ENCODE measurements around the gene PIP4K2A.
"Not testable (repeated sequence)": the region's sequence is repeated elsewhere in the genome, so short reads cannot be mapped to it uniquely, and the experiment has no call there.

Gene PIP4K2A

GRCh38 chr10:22722626-22723169 is 8.3 kb upstream of the PIP4K2A start:
- H3K4ac ChIP-seq (ENCODE audit: low read length) = no peak overlapping the region
- H3K27ac ChIP-seq (replicated peaks; ENCODE audit: low read length) = no peak overlapping the region
- no peak overlapping the region for H3K23ac ChIP-seq (ENCODE audit: low read depth, low read length, poor library complexity)
- no peak overlapping the region for H3K4me3 ChIP-seq (ENCODE audit: low read length in 2 of 2)
- WGBS, 2 donors (ENCODE audit: extremely low coverage in 2 of 2, insufficient read length in 2 of 2, insufficient replicate concordance in 1 of 2) = no CpG with 5 or more reads among the region's 4 CpGs
- no peaks in the 10 kb centered on the region for H3K4me1 ChIP-seq (ENCODE audit: control insufficient read depth in 2 of 2, insufficient read depth in 1 of 2, low read depth in 1 of 2, low read length in 2 of 2)
- no peak overlapping the region for H3K4me2 ChIP-seq (ENCODE audit: insufficient read depth, low read length, poor library complexity, severe bottlenecking)
- no peak overlapping the region for H3K9ac ChIP-seq (ENCODE audit: low read depth, low read length, poor library complexity)
- H4K91ac ChIP-seq (ENCODE audit: low read depth, low read length, poor library complexity) = no peak overlapping the region
- H3K36me3 ChIP-seq (replicated peaks in 1 of 2; ENCODE audit: control insufficient read depth in 2 of 2, insufficient read depth in 2 of 2, low read length in 2 of 2) = no peaks in the 10 kb centered on the region
- no peak for DNase-seq (ENCODE audit: low spot score)
- H3K79me1 ChIP-seq (ENCODE audit: low read depth, low read length) = peaks cover 2% of the 10 kb centered on the region
- no peak overlapping the region for H2BK15ac ChIP-seq (ENCODE audit: low read length)
- no peak overlapping the region for H4K8ac ChIP-seq (ENCODE audit: low read depth, low read length)
- H2AFZ ChIP-seq (ENCODE audit: low read length) = no peak overlapping the region
- H2AK5ac ChIP-seq (ENCODE audit: low read depth, low read length) = no peak overlapping the region
- H2BK5ac ChIP-seq (ENCODE audit: low read length) = no peak overlapping the region
- no peak overlapping the region for H2BK120ac ChIP-seq (ENCODE audit: low read depth, low read length)
- H3K18ac ChIP-seq (ENCODE audit: low read length) = no peak overlapping the region
- no peaks in the 10 kb centered on the region for H3K9me3 ChIP-seq (replicated peaks in 1 of 2; ENCODE audit: control insufficient read depth in 2 of 2, insufficient read depth in 1 of 2, low read depth in 1 of 2, low read length in 2 of 2)
- peaks cover 0 to 6% (median 0%) of the 10 kb centered on the region in 3 experiments for H3K27me3 ChIP-seq (ENCODE audit: control insufficient read depth in 3 of 3, insufficient read depth in 3 of 3, low read depth in 1 of 3, low read length in 3 of 3)
- H2BK12ac ChIP-seq (ENCODE audit: low read length) = no peak overlapping the region
- H3K14ac ChIP-seq (ENCODE audit: low read length) = no peak overlapping the region

- Histone ChIP-seq H2BK120ac (ENCODE audit: low read depth, low read length) (no peak overlapping the region), H2BK15ac (ENCODE audit: low read length) (no peak overlapping the region), H3K27ac (replicated peaks; ENCODE audit: low read length) (no peak overlapping the region), H3K23ac (ENCODE audit: low read depth, low read length, poor library complexity) (no peak overlapping the region), H2AK5ac (ENCODE audit: low read depth, low read length) (no peak overlapping the region), H2BK12ac (ENCODE audit: low read length) (no peak overlapping the region), H2AFZ (ENCODE audit: low read length) (no peak overlapping the region), H3K4me2 (ENCODE audit: insufficient read depth, low read length, poor library complexity, severe bottlenecking) (no peak overlapping the region), H4K8ac (ENCODE audit: low read depth, low read length) (no peak overlapping the region), H3K79me1 (ENCODE audit: low read depth, low read length) (no peaks in the 10 kb centered on the region), H3K4ac (ENCODE audit: low read length) (no peak overlapping the region), H3K4me1 (ENCODE audit: control insufficient read depth in 2 of 2, insufficient read depth in 1 of 2, low read depth in 1 of 2, low read length in 2 of 2) (no peaks in the 10 kb centered on the region), H3K18ac (ENCODE audit: low read length) (no peak overlapping the region), H3K9ac (ENCODE audit: low read depth, low read length, poor library complexity) (no peak overlapping the region), H3K14ac (ENCODE audit: low read length) (no peak overlapping the region), H4K91ac (ENCODE audit: low read depth, low read length, poor library complexity) (no peak overlapping the region), H3K27me3 (ENCODE audit: control insufficient read depth in 3 of 3, insufficient read depth in 3 of 3, low read depth in 1 of 3, low read length in 3 of 3) (peaks cover 0 to 3% (median 0%) of the 10 kb centered on the region in 3 experiments), H3K9me3 (replicated peaks in 1 of 2; ENCODE audit: control insufficient read depth in 2 of 2, insufficient read depth in 1 of 2, low read depth in 1 of 2, low read length in 2 of 2) (no peaks in the 10 kb centered on the region), H3K4me3 (ENCODE audit: low read length in 2 of 2) (no peak overlapping the region), H2BK5ac (ENCODE audit: low read length) (no peak overlapping the region), H3K36me3 (replicated peaks in 1 of 2; ENCODE audit: control insufficient read depth in 2 of 2, insufficient read depth in 2 of 2, low read length in 2 of 2) (no peaks in the 10 kb centered on the region)
- WGBS, 2 donors (ENCODE audit: extremely low coverage in 2 of 2, insufficient read length in 2 of 2, insufficient replicate concordance in 1 of 2) = no CpG with 5 or more reads among the region's 3 CpGs
- DNase-seq (ENCODE audit: low spot score) = no peak
Observed at GRCh38 chr10:22720667-22721066, 6.3 kb upstream of the PIP4K2A start.

GRCh38 chr10:22719406-22720042 is 5.1 kb upstream of the PIP4K2A start:
- Histone ChIP-seq H3K9ac (ENCODE audit: low read depth, low read length, poor library complexity) (no peak overlapping the region), H3K23ac (ENCODE audit: low read depth, low read length, poor library complexity) (no peak overlapping the region), H2BK120ac (ENCODE audit: low read depth, low read length) (no peak overlapping the region), H4K91ac (ENCODE audit: low read depth, low read length, poor library complexity) (no peak overlapping the region), H3K18ac (ENCODE audit: low read length) (no peak overlapping the region), H3K4ac (ENCODE audit: low read length) (no peak overlapping the region), H3K4me1 (ENCODE audit: control insufficient read depth in 2 of 2, insufficient read depth in 1 of 2, low read depth in 1 of 2, low read length in 2 of 2) (no peaks in the 10 kb centered on the region), H2BK5ac (ENCODE audit: low read length) (no peak overlapping the region), H3K4me3 (ENCODE audit: low read length in 2 of 2) (no peak overlapping the region), H2AK5ac (ENCODE audit: low read depth, low read length) (no peak overlapping the region), H2BK15ac (ENCODE audit: low read length) (no peak overlapping the region), H3K79me1 (ENCODE audit: low read depth, low read length) (no peaks in the 10 kb centered on the region), H3K27ac (replicated peaks; ENCODE audit: low read length) (no peak overlapping the region), H3K4me2 (ENCODE audit: insufficient read depth, low read length, poor library complexity, severe bottlenecking) (no peak overlapping the region), H3K14ac (ENCODE audit: low read length) (no peak overlapping the region), H2BK12ac (ENCODE audit: low read length) (no peak overlapping the region), H3K36me3 (replicated peaks in 1 of 2; ENCODE audit: control insufficient read depth in 2 of 2, insufficient read depth in 2 of 2, low read length in 2 of 2) (no peaks in the 10 kb centered on the region), H3K9me3 (replicated peaks in 1 of 2; ENCODE audit: control insufficient read depth in 2 of 2, insufficient read depth in 1 of 2, low read depth in 1 of 2, low read length in 2 of 2) (no peaks in the 10 kb centered on the region), H4K8ac (ENCODE audit: low read depth, low read length) (no peak overlapping the region), H2AFZ (ENCODE audit: low read length) (no peak overlapping the region), H3K27me3 (ENCODE audit: control insufficient read depth in 3 of 3, insufficient read depth in 3 of 3, low read depth in 1 of 3, low read length in 3 of 3) (peaks cover 0 to 6% (median 6%) of the 10 kb centered on the region in 3 experiments)
- WGBS, 2 donors (ENCODE audit: extremely low coverage in 2 of 2, insufficient read length in 2 of 2, insufficient replicate concordance in 1 of 2) = no CpG with 5 or more reads among the region's 3 CpGs
- no peak for DNase-seq (ENCODE audit: low spot score)

GRCh38 chr10:22718659-22719058 is 4.3 kb upstream of the PIP4K2A start:
- not testable (repeated sequence) for H3K79me1 ChIP-seq (ENCODE audit: low read depth, low read length); H3K4ac ChIP-seq (ENCODE audit: low read length); H2BK120ac ChIP-seq (ENCODE audit: low read depth, low read length); H2AFZ ChIP-seq (ENCODE audit: low read length); DNase-seq (ENCODE audit: low spot score); H3K4me1 ChIP-seq (ENCODE audit: control insufficient read depth in 2 of 2, insufficient read depth in 1 of 2, low read depth in 1 of 2, low read length in 2 of 2); H2BK12ac ChIP-seq (ENCODE audit: low read length); H3K18ac ChIP-seq (ENCODE audit: low read length); H2BK15ac ChIP-seq (ENCODE audit: low read length); H3K9ac ChIP-seq (ENCODE audit: low read depth, low read length, poor library complexity); H3K27ac ChIP-seq (replicated peaks; ENCODE audit: low read length); H3K14ac ChIP-seq (ENCODE audit: low read length); H3K36me3 ChIP-seq (replicated peaks in 1 of 2; ENCODE audit: control insufficient read depth in 2 of 2, insufficient read depth in 2 of 2, low read length in 2 of 2); H4K91ac ChIP-seq (ENCODE audit: low read depth, low read length, poor library complexity); H4K8ac ChIP-seq (ENCODE audit: low read depth, low read length); H3K4me3 ChIP-seq (ENCODE audit: low read length in 2 of 2); H3K9me3 ChIP-seq (replicated peaks in 1 of 2; ENCODE audit: control insufficient read depth in 2 of 2, insufficient read depth in 1 of 2, low read depth in 1 of 2, low read length in 2 of 2); H2AK5ac ChIP-seq (ENCODE audit: low read depth, low read length); H3K4me2 ChIP-seq (ENCODE audit: insufficient read depth, low read length, poor library complexity, severe bottlenecking); H3K23ac ChIP-seq (ENCODE audit: low read depth, low read length, poor library complexity); H2BK5ac ChIP-seq (ENCODE audit: low read length); H3K27me3 ChIP-seq (ENCODE audit: control insufficient read depth in 3 of 3, insufficient read depth in 3 of 3, low read depth in 1 of 3, low read length in 3 of 3)
- WGBS, 2 donors (ENCODE audit: extremely low coverage in 2 of 2, insufficient read length in 2 of 2, insufficient replicate concordance in 1 of 2) = no CpG with 5 or more reads among the region's 3 CpGs
